ENCODE data around the gene IFT27. TPM values are rescaled to one million over a fixed set of nuclear protein-coding genes. Genes with fewer than 3 reads are reported as not detected.
A peak's percentile ranks its signal among the peaks of the same experiment; 100 is the strongest.

Gene IFT27
- total RNA-seq, 6 experiments from 2014 or later = 14.4 to 22.0 (median 17.5) TPM

GRCh38 chr22:36764060-36764459, 11.9 kb downstream of the IFT27 start:
- H3K9me3 Mint-ChIP-seq = no peaks in the 10 kb centered on the region
- no peak for DNase-seq
- TF ChIP-seq, protein P1, sequence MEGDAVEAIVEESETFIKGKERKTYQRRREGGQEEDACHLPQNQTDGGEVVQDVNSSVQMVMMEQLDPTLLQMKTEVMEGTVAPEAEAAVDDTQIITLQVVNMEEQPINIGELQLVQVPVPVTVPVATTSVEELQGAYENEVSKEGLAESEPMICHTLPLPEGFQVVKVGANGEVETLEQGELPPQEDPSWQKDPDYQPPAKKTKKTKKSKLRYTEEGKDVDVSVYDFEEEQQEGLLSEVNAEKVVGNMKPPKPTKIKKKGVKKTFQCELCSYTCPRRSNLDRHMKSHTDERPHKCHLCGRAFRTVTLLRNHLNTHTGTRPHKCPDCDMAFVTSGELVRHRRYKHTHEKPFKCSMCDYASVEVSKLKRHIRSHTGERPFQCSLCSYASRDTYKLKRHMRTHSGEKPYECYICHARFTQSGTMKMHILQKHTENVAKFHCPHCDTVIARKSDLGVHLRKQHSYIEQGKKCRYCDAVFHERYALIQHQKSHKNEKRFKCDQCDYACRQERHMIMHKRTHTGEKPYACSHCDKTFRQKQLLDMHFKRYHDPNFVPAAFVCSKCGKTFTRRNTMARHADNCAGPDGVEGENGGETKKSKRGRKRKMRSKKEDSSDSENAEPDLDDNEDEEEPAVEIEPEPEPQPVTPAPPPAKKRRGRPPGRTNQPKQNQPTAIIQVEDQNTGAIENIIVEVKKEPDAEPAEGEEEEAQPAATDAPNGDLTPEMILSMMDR (IDR thresholded peaks at IDR 0.05) = no peak
- H3K4me3 Mint-ChIP-seq = no peak overlapping the region
- H3K4me1 Mint-ChIP-seq (ENCODE audit: low read depth) = peaks cover 13% of the 10 kb centered on the region
- no peaks in the 10 kb centered on the region for H3K36me3 Mint-ChIP-seq (ENCODE audit: low read depth)
- no peak overlapping the region for H3K27ac Mint-ChIP-seq
- H3K27me3 Mint-ChIP-seq (ENCODE audit: insufficient read depth) = peaks cover 2% of the 10 kb centered on the region; the same call in 1 of the 2 replicates

DNA sequence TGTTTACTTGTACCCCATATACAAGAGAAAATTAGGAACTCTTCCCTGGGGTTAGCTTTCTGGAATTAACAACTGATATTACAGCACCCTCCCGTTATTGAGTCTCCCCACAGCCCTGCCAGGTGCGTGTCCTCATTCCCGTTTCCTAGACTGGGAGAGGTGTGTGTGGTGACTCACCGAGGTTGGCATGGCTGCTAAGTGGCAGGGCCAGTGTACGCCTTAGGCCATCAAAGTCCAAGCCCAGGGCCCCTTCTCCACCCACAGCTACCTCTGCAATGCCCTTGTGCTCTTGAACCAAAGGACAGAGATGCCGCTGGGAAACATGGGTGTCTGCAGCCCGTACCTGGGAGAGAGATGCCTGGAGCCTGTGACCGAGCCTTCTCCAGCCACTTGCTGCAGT, 12.3 kb downstream of the IFT27 start:
- Mint-ChIP-seq H3K4me3 (no peak overlapping the region), H3K27ac (no peak overlapping the region), H3K36me3 (ENCODE audit: low read depth) (no peaks in the 10 kb centered on the region), H3K9me3 (no peaks in the 10 kb centered on the region), H3K4me1 (ENCODE audit: low read depth) (peaks cover 13% of the 10 kb centered on the region), H3K27me3 (ENCODE audit: insufficient read depth) (no peaks in the 10 kb centered on the region)
- TF ChIP-seq, protein P1 (IDR thresholded peaks at IDR 0.05) = no peak
- DNase-seq = no peak

DNA sequence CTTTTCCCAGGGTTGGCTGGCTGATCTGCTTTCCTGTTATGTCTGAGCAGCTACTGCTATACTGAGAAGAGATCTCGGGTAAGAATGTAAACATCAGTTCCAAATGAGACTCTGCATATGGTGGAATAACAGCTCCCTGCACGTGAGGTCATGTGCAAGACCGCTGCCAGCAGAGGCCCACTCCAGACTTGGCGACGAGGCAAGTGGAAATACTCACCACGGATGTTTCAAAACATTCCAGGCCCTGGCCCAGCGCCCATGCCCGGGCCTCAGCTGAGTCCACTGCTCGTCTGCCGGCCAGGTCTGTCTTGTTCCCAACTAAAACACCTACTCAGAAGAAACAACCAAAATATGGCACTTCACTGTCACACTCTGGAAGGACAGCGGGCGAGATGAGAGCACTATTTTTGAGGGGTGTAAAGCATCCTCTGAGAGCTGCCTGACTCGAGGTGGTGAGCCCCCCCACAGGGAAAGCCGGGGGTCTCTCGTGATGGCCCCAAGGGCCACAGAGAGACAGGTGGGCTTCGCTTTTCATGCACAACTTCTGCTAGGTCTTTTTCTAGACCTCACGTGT, 13.1 kb downstream of the IFT27 start:
- TF ChIP-seq, protein P1 (IDR thresholded peaks at IDR 0.05) = no peak
- Mint-ChIP-seq H3K27ac (no peak overlapping the region), H3K4me3 (no peak overlapping the region), H3K9me3 (no peaks in the 10 kb centered on the region), H3K4me1 (ENCODE audit: low read depth) (peaks cover 13% of the 10 kb centered on the region), H3K36me3 (ENCODE audit: low read depth) (no peaks in the 10 kb centered on the region), H3K27me3 (ENCODE audit: insufficient read depth) (peaks cover 2% of the 10 kb centered on the region; the same call in 1 of the 2 replicates)
- DNase-seq = peak; percentile 9

DNA sequence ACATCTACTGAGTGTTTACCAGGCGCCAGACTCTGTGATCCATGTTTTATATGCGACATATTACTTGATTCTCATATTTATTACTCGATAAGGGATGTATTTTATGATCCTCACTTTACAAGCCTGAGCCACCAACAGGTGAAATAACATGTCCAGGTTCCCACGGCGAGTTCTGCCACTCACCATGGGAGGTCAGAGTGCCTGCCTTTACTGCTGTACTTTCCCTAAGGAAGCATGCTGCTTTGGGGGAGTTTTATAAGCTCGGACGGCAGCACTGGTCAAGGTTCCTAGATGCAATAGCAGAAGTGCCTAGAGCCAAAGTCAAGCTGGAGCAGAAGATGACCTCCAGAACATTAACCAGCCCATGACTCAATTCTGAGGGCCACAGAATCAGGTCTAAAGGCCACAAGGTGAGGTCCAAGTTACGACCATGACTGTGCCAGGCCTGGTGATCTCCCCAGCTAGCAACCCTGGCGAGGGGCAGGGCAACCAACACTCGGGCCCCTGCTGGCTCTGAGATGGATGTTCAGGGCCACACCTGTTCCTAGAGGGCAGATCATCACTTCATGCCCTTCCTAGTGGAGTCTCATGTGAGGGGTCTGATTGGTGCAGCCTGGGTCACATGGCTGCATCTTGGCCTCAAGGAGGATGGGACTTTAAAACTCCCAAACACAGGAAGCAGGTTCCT, 14.2 kb downstream of the IFT27 start:
- Mint-ChIP-seq H3K27ac (no peak overlapping the region), H3K4me1 (ENCODE audit: low read depth) (peaks cover 13% of the 10 kb centered on the region), H3K4me3 (no peak overlapping the region), H3K27me3 (ENCODE audit: insufficient read depth) (peaks cover 5% of the 10 kb centered on the region; the same call in 1 of the 2 replicates), H3K36me3 (ENCODE audit: low read depth) (no peaks in the 10 kb centered on the region), H3K9me3 (no peaks in the 10 kb centered on the region)
- DNase-seq = no peak
- TF ChIP-seq, protein P1 (IDR thresholded peaks at IDR 0.05) = no peak

DNA sequence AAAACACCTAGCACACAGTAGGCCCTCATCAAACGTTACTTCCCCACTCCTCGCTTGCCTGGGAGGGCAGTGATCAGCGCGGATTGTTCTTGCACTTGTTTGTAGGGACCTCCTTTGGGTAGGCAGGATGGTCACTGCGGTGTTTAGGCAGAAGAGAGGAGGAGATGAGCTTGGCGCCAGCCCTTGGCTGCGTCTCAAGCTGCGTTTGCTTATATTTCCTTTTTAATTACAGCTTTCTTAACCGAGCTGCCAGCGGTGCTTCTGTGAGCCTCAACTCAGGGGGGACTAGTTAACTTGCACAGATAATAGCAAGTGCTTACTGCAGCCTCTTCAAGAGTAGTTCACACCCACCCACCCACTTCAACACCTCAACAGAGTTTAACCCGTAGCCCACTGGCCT, 15.1 kb downstream of the IFT27 start:
- Mint-ChIP-seq H3K27me3 (ENCODE audit: insufficient read depth) (peaks cover 10% of the 10 kb centered on the region), H3K27ac (no peak overlapping the region), H3K9me3 (no peaks in the 10 kb centered on the region), H3K36me3 (ENCODE audit: low read depth) (no peaks in the 10 kb centered on the region), H3K4me3 (no peak overlapping the region), H3K4me1 (ENCODE audit: low read depth) (peaks cover 7% of the 10 kb centered on the region)
- DNase-seq = no peak
- TF ChIP-seq, protein P1 (IDR thresholded peaks at IDR 0.05) = no peak
